ENCODE measurements around the gene MYO9B. TPM values are rescaled to one million over a fixed set of nuclear protein-coding genes. Genes with fewer than 3 reads are reported as not detected.

The MYO9B gene
- total RNA-seq, 1 experiment from 2014 or later: 74.6 TPM

DNA sequence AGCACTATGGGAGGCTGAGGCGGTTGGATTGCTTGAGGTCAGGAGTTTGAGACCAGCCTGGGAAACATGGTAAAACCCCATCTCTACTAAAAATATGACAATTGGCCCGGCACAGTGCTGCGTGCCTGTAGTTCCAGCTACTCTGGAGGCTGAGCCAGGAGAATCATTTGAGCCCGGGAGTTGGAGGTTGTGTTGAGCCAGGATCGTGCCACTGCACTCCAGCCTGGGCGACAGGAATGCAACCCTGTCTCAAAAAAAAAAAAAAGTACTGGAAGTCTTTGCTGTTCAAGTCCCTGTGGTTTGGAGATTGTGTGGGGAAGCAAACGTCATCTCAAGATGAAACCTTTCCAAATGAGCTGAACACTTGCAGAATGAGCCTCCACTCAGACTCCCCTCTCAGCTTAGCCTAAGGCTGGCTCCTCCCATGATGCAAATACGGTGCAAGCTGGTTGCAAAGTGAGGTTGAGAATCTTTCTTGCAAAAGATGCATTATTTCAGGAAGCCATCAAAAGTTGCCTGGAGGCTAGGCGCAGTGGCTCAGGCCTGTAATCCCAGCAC is 46.2 kb downstream of the MYO9B start:
- POLR2A ChIA-PET: no interaction called here

DNA sequence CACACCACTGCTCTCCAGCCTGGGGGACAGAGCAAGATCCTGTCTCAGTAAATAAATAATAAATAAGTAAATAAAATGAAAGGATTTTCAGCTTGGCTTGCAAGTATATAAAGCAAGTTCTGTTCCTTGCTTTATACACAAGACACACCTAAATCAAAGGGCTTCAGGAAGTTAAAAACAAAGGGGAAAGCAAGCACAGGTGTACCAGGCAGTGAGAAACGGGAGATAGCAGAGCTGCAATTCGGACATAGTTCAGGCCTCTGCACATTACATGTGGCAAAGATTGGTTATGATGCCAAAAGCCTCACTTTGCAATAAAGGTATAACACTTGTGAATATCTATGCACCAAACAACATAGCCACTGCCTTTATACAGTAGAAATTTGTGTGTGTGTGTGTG is 47.5 kb downstream of the MYO9B start:
- no TSS peak for BruUV-seq (replicated peaks)
- Histone ChIP-seq H3K9me3 (ENCODE audit: control insufficient read depth in 1 of 2, insufficient read depth in 1 of 2, low read depth in 1 of 2, low read length in 2 of 2) (no peaks in the 10 kb centered on the region), H3K36me3 (ENCODE audit: control insufficient read depth in 1 of 2, insufficient read depth in 2 of 2, low read length in 2 of 2) (no peaks in the 10 kb centered on the region), H3K4me1 (ENCODE audit: control insufficient read depth in 1 of 2, insufficient read depth in 2 of 2, low read length in 2 of 2) (peaks cover 6 to 14% of the 10 kb centered on the region in 2 experiments; a peak in 1 of 4 replicates), H3K9ac (ENCODE audit: low read length) (no peak overlapping the region), H4K20me1 (ENCODE audit: insufficient read depth) (no peaks in the 10 kb centered on the region), H3K4me2 (ENCODE audit: low read length) (no peak overlapping the region), H3K9me2 (ENCODE audit: insufficient read depth) (no peaks in the 10 kb centered on the region), H2AFZ (ENCODE audit: low read depth, low read length, poor library complexity, severe bottlenecking) (no peak overlapping the region), H3K27ac (ENCODE audit: low read depth, low read length) (no peak overlapping the region), H3K79me2 (ENCODE audit: insufficient read depth, low read length) (peaks cover 19% of the 10 kb centered on the region; the same call in 1 of the 2 replicates), H3K27me3 (ENCODE audit: insufficient read depth, low read length) (no peaks in the 10 kb centered on the region), H3K4me3 (replicated peaks in 1 of 2; ENCODE audit: low read depth in 1 of 2, low read length in 2 of 2) (no peak overlapping the region)
- ChIA-PET POLR2A (no interaction called here), RAD21 (ENCODE audit: low non-redundant PET in 1 of 2, low total read pairs in 2 of 2, uncharacterized antibody in 2 of 2, unreplicated experiment in 2 of 2) (no interaction called here), CTCF (no interaction called here)
- TF ChIP-seq CBX3 (IDR thresholded peaks at IDR 0.05; ENCODE audit: low read depth) (no peak), MAX (IDR thresholded peaks at IDR 0.05) (no peak), EZH2phosphoT487 (IDR thresholded peaks at IDR 0.05; ENCODE audit: borderline replicate concordance) (no peak), EGR1 (IDR thresholded peaks at IDR 0.05; ENCODE audit: low read depth) (no peak), YY1 (IDR thresholded peaks at IDR 0.05; ENCODE audit: extremely low read depth, insufficient replicate concordance, low read depth, low read length) (no peak), SRF (IDR thresholded peaks at IDR 0.05; ENCODE audit: low read depth) (no peak), POLR2A (IDR thresholded peaks at IDR 0.05; ENCODE audit: borderline replicate concordance, extremely low read depth, insufficient read depth, insufficient read length) (no peak), POLR2AphosphoS5 (IDR thresholded peaks at IDR 0.05; ENCODE audit: low read depth, low read length) (no peak), FOSL1 (IDR thresholded peaks at IDR 0.05; ENCODE audit: low read depth) (no peak)
- TF ChIP-seq, protein P1, sequence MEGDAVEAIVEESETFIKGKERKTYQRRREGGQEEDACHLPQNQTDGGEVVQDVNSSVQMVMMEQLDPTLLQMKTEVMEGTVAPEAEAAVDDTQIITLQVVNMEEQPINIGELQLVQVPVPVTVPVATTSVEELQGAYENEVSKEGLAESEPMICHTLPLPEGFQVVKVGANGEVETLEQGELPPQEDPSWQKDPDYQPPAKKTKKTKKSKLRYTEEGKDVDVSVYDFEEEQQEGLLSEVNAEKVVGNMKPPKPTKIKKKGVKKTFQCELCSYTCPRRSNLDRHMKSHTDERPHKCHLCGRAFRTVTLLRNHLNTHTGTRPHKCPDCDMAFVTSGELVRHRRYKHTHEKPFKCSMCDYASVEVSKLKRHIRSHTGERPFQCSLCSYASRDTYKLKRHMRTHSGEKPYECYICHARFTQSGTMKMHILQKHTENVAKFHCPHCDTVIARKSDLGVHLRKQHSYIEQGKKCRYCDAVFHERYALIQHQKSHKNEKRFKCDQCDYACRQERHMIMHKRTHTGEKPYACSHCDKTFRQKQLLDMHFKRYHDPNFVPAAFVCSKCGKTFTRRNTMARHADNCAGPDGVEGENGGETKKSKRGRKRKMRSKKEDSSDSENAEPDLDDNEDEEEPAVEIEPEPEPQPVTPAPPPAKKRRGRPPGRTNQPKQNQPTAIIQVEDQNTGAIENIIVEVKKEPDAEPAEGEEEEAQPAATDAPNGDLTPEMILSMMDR (IDR thresholded peaks at IDR 0.05 in 2 of 3, conservative IDR thresholded peaks at IDR 0.05 in 1 of 3; ENCODE audit: borderline replicate concordance in 1 of 3, insufficient read depth in 1 of 3, low read depth in 2 of 3, low read length in 2 of 3): no peak
- intact Hi-C loops (cut with micrococcal nuclease): no loop called here
- ATAC-seq (no peak), DNase-seq (ENCODE audit: low read depth, low spot score) (no peak)

More for the DNA sequence above, 46.2 kb downstream of the MYO9B start:
- H3K36me3 ChIP-seq (ENCODE audit: control insufficient read depth in 1 of 2, insufficient read depth in 2 of 2, low read length in 2 of 2): no peaks in the 10 kb centered on the region
- ATAC-seq: no peak
- peaks cover 22% of the 10 kb centered on the region; the same call in 1 of the 2 replicates for H3K79me2 ChIP-seq (ENCODE audit: insufficient read depth, low read length)
- H2AFZ ChIP-seq (ENCODE audit: low read depth, low read length, poor library complexity, severe bottlenecking): no peak overlapping the region
- peaks cover 6 to 14% of the 10 kb centered on the region in 2 experiments; a peak in 1 of 4 replicates for H3K4me1 ChIP-seq (ENCODE audit: control insufficient read depth in 1 of 2, insufficient read depth in 2 of 2, low read length in 2 of 2)
- H4K20me1 ChIP-seq (ENCODE audit: insufficient read depth): no peaks in the 10 kb centered on the region
- ChIA-PET RAD21 (ENCODE audit: low non-redundant PET in 1 of 2, low total read pairs in 2 of 2, uncharacterized antibody in 2 of 2, unreplicated experiment in 2 of 2) (no interaction called here), CTCF (no interaction called here)
- no peak overlapping the region for H3K4me2 ChIP-seq (ENCODE audit: low read length)
- DNase-seq (ENCODE audit: low read depth, low spot score): no peak
- H3K27ac ChIP-seq (ENCODE audit: low read depth, low read length): no peak overlapping the region
- no peak overlapping the region for H3K4me3 ChIP-seq (replicated peaks in 1 of 2; ENCODE audit: low read depth in 1 of 2, low read length in 2 of 2)
- no peaks in the 10 kb centered on the region for H3K27me3 ChIP-seq (ENCODE audit: insufficient read depth, low read length)
- no peaks in the 10 kb centered on the region for H3K9me3 ChIP-seq (ENCODE audit: control insufficient read depth in 1 of 2, insufficient read depth in 1 of 2, low read depth in 1 of 2, low read length in 2 of 2)
- no peak for TF ChIP-seq SP1 (IDR thresholded peaks at IDR 0.05; ENCODE audit: low read depth)
- BruUV-seq (replicated peaks): no TSS peak
- intact Hi-C loops (cut with micrococcal nuclease): no loop called here
- no peak overlapping the region for H3K9ac ChIP-seq (ENCODE audit: low read length)
- H3K9me2 ChIP-seq (ENCODE audit: insufficient read depth): no peaks in the 10 kb centered on the region

All from HCT116 (cell line).